ENCODE results near the gene DAAM2.

DAAM2 gene

DNA sequence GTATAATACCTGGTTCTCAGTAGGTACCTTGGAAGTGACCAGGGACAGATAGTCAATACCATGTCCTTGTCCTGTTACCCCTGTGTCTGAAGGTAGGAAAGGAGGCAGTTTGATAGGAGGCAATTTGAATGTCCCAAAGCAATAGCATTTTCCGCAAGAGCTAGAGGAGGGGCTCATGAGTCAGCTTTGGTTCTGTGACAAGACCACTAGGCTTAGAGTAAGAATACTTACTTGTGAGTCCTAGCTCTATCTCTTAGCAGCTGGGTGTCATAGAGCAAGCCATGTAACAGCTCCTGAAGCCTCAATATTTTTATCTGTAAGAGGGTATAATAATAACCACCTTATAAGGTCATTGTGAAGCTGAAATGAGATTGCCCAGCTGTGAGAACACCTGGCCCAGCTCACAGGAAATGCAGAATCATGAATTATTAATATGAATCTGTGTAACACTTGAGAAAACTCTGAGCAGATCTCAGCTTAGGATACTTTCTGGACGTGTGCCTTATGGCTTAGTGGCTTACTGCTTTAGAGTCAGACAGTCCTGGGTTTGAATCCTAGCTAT is 58.6 kb downstream of the DAAM2 start:
- no peak for DNase-seq

DNA sequence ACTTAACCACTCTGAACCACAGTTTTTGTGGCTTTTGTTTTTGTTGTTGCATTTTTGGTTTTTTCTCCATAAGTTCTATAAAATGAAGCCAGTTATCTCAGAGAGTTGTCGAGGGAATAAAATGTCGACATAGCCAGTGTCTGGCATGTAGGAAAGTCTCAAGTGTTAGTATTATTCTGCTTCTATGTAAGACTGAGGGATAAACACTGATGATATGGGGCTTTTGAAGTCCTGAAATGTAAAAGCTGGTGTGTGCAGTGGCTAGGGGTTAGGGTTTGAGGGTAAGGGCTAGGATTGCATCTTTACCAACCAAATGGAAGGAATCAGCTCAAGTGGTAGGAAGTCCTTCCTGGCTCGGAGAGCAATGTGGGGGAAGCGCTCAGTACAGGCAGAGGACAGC is 59.2 kb downstream of the DAAM2 start:
- DNase-seq, result no peak

DNA sequence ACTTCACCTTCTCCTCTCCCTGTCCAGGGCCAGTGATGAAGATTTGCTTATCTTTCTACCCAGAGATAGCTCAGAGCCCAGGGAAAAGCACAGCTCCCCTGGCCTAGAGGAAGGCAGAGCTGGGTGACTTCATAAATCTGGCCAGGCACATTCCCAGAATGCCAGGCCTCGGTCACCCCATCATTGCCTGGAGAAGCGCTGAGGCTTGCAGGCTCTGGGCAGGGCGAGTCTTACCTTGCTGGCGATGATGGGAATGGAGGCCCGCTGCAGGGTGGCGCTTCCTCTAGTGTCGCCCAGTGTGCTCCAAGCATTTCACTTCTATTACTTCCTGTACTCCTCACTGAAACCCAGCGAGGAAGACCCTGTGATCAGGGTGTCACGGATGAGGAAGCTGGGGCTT is 60.1 kb downstream of the DAAM2 start:
- DNase-seq, result no peak

DNA sequence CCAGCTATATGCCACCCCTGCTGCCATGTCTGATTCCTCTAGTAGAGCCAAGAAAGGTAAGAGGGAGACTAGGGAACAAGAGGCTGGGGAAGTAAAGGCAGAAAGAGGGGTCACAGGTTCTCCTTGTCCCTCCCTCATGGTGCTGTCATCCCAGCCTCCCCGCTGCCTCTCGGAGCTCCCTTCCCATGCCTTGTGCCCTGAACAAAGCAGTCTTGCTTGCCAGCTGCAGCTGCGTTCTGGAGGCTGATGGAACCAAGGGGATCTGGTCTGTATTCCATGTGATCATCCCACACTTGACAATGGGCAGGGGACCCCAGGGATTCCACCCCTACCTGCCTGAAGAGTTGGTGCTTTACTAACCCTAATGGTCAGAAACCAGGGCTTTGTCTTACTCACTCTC is 61.4 kb downstream of the DAAM2 start:
- DNase-seq, result no peak

DNA sequence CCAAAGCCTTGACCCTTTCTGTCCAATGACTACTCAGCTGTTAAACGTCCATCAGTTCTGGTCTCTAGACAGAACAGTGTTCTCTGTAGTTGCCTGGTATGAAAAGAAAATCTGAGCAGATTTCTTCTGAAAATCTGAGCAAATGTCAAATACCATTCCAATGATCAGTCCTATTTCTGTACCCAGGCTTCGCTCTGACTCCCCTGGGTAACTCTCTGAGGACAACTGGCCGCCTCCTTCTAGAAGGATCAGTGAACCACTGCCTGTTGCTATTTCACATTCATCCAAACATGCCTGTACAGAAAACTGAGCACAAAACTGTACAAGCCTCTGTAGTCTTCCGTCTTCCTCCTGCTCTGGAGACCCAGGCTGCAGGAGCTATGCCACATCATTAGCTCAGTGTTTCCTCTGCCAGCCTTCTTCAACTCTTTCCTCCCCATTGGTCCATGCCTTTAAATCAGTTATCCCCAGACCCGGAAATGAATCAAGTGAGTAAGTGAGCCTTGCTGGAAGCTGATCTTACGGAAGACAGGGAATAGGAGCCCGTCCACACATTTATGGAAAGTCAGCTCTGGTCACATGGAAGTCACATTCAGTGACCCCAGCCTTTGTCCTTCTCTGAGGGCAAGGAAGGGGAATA is 63.3 kb downstream of the DAAM2 start:
- DNase-seq, result no peak

DNA sequence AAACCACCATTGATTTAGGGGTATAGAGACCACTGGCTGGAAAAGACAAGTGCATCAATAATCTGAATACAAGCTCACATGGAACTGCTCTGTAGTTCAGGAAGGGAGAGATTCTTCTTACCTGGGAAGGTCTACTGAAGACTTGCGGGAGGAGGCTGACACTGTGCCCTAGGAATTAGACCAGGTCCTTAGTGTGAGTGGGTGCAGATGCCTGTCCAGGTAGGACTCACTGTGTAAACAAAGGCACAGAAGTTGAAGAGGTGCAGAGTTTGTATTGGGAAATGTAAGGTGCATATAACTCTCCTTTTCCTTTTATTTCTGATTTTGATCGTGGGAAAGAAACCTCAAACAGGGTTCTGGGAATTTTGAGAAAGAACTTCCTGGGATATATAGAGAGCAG is 66.8 kb downstream of the DAAM2 start:
- DNase-seq, result no peak

DNA sequence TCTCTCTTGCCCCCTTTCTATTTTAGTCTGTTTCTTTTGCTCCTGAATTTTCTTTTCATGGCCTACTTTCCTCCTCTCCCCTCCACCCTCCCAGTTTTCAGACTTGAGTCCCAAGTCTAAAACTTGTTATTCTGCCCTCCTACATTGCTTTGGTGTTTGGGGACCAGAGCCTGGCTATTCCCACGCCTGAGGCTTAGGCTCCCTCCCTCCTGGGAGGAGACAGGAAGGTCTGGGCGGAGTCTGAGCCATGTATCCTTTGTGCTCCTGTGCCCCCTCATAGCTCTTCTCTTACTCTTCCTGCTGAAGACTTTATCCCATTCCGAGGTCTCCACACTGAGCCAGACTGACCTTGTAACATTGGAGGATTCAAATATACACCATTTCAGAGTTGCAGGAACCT is 69.5 kb downstream of the DAAM2 start:
- DNase-seq, result no peak

DNA sequence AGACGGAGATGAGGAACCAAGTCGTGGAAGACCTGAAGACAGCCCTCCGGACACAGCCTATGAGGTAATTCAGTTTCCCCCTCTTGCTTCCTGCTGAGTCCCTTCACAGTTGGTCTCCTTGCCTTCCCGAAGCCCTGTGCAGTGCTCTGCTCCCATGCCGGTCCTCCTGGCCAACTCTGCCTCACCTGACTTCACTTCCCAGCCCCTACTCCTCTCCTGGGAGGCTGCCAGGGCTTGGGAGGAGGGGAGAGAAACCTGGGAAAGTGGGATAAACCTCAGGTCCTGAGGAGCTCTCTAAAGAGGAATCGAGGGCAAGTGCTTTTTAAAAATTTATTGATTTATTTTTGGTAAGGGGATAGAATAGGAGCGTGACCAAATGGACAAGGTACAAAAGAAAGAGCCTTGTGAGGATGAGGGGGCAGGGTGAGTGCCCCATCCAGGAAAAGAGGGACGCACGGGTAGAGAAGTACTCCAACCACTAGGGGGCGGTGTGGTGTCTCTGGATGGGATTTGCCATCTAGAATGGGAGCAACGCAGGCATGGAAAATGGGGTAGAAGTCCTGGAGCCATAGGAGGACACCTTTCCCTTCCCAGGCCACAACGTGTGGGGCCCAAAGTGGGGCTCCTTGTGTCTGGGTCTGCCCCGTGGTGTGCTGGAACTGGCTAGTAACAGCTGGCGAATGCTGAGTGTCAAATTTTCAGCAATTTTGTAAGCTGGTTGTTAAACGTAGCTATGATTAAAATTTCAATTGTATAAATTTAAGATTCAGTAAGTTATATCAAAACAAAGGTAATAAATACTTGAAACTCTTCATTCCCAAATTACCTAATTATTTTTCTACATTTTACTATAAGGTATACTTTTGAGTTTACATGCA is 73.1 kb downstream of the DAAM2 start:
- no peak for DNase-seq

DNA sequence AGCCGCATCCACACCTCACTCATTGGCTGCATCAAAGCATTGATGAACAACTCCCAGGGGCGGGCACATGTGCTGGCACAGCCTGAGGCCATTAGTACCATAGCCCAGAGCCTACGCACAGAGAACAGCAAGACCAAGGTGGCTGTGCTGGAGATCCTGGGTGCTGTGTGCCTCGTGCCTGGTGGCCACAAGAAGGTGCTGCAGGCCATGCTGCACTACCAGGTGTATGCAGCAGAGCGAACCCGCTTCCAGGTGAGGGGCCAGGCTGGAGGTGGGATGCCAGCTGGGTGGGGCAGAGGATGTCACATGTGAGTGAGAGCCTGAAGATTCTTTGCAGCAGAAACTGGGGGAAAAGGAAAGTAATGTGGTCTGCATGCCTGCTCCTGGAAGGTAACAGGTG is 75.4 kb downstream of the DAAM2 start:
- DNase-seq, result no peak

DNA sequence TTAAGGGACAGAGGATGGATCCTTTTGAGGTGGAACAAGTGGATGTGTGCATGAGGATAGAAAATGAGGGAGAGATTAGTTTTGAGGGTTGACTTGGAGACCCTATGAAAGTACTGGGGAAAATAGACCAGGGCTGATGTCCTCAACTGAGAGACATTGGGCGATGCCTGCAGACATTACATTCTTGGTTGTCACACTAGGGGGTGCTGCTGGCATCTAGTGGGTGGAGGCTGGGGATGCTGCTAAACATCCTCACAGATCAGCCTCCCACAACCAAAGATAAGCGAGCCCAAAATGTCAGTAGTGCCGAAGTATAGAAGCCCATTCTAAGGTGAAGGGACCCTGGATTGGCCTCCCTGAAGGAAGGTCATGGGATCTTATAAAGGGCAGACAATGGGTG is 78.8 kb downstream of the DAAM2 start:
- DNase-seq, result no peak

DNA sequence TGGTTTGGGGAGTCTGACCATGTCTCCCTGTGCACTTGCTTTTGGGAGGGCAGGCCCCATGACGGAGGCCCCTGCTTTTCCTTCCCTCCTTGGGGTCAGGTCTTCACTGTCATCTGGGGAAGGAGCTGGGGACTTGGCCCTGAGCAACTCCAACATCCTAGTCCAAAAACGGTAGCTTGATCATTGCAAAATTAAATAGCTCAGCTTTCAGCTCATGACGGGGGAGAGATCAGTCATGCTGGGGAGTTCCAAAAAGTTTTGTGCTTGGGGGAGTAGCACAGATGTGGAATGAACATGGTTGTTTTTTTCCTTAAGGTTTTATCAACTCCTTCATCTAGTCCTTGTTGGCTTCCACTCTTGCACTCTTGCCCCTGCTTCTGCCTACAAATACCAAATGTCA is 81.3 kb downstream of the DAAM2 start:
- no peak for DNase-seq

DNA sequence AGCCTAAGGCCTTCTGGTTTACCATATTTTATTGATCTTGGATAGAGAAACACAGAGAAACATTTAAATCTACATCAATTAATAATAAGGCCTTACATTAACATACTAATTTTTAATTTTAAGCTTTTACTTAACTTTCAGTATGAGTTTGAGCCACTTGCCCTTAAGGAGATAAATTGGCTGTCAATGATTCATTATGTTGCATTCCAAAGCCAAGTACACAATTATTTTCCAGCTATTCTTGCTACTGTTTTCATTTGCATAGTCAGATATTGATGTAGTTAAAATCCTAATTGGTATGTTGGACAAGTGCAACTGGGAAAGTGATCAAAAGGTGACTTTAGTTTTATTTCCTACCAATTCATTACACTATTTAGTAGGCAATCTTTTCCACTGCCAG is 83.9 kb downstream of the DAAM2 start:
- DNase-seq, result no peak

DNA sequence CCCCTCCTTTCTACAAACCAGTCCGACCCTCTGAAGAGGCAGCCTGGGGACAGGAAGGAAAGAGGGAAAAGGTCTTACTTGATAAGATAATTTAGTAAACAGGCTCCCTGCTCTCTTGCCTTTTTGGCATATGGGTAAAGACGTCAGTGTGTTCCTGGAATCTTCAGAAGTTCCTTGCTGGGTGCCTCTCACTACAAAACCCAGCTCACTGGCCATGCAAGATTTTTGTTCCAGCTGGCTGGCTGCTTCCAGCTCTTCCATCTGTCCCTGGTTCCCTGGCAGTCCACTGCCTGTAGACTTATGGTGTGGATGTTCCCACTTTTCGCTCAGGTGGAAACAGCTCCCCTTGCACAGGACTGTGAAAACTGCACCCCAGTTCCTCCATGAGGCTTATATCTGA is 84.7 kb downstream of the DAAM2 start:
- no peak for DNase-seq

DNA sequence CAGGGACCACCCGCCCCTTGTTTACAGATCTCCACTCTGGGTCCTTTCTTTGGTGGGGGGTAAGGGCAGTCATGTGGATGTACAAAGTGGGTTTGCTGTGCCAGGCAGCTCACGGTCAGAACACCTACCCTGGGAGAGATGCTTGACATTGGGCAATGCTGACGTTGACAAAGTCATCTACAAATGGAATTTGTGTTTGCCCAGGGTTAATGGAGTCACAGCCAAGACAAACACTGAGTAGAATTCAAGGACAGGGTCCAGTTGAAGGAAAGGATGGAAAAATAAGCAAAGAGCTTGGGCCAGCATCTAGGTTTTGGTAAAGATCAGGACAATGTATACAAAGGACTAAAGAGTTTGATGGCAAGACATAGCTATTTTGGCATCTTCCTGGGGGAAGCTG is 87.4 kb downstream of the DAAM2 start:
- DNase-seq, result no peak

DNA sequence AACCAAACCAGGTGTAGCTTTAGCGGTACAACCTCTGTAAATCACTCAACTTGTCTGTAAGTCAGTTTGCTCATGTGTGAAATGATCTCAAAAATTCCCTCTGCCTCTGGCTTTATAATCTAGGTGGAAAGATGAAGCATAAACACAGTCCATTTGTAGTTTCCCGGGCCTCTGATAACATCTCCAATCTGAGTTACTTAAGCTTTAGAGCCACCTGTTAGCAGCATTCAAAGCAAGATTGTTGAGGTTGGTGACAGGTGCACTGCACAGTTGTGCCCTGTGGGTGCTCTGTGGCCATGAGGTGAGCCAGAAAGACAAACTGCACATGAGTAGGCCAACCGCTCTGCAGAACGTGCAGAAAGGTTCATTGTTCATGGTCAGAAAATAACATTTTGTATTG is 88.4 kb downstream of the DAAM2 start:
- DNase-seq, result no peak

DNA sequence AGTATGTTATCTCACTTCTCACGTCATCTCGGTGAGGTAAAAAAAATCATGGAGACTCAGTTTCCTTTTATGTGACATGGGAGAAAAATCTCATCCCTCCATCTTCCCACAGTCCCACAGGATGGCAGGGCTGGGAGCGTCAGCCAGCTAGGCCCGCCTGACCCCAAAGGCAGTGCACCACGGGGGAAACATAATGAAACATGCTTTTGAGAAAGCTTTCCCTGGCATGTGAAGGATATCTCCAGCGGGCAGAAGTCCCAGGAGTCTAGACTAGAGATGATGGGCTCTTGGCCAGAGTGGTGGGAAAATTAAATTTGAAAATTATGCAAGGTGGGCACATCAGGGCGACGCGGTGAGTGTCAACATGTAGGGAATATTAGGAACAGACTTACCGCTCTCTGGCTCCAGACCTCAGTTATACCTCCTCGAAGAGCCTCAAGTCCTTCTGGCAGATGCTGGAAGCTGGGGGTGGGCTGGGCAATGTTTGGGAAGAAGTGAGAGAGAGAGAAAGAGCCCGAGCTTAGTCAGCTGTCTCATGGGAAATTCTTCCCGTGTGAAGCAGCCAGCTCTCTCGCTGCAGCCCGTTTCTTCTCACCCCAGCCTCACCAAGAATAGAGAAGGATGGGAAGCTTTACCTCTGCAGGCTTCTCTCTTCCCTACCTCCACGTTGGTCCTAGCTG is 89.8 kb downstream of the DAAM2 start:
- DNase-seq, result no peak

DNA sequence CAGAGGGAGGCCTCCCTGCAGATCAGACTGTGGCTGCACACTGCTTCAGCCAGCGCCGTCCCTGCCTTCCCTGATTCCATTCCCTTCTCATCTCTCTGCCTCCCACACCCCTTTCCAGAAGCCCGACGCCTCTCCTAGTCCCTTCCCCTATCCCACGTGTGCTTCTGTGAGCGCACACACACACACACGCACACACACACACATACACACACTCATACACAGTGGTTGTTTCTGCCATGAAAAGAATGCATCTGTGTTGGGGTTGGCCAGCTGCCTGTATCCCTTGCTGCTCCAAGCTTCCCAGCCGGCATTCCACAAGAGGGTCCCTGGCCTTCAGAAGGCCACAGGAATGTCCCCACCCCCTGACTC is 90.3 kb downstream of the DAAM2 start:
- DNase-seq, result no peak

DNA sequence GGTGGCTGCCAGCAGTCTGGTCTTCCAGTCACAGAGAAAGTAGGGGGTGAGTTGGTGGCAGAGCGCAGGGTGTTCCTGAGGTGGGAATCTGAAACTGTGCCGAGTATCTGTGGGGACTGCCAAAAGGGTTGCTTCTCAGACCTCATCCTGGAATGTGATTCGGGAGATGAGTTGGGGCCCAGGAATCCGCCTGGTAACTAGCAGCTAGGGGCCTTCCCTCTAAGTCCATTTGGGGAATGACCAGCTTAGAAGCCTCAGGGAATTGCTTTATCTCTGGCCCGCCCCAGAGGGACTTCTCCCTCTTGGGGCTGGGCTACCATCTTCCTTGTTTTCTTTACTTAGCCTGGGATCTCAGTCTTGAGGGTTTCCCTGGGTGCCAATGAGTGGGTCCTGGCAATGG is 92.5 kb downstream of the DAAM2 start:
- DNase-seq, result no peak

DNA sequence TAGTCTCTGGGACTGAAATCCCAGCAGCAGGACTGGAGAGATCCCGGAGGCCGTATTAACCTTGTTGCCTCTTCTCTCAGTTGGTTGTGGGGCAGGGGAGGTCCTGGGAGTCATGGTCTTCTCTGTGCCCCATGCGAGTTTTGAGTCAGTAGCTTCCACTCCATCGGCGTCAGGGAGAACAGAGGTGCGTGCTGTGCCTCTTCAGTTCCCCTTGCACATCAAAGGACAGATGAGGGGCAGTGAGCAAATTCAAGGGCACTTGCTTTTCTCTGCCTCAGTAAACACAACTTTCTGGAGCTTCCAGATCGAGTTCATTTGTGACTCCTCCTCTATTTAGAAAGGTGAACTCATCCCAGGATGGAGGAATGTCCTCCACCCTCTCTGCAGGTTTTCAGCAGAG is 93.5 kb downstream of the DAAM2 start:
- DNase-seq, result no peak

DNA sequence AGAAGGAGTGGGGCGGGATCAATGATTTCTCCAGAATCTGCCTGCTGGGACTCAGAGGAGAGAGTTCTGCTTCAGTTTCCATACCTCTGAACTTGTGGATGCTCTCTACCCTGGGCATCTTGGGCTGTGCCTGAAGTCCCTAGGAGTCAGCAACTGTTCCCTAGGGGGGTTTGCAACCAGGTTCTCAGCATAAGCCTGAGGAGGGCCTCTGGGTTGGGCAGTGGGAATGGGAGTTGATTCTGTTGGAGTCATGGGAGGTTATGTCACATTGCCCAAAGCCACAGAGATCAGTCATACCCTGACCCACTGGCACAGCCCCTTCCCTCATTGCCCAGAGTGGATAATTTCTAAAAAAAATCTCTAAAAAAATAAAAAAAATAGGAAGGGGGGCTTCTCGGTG is 94.7 kb downstream of the DAAM2 start:
- DNase-seq, result no peak

DNA sequence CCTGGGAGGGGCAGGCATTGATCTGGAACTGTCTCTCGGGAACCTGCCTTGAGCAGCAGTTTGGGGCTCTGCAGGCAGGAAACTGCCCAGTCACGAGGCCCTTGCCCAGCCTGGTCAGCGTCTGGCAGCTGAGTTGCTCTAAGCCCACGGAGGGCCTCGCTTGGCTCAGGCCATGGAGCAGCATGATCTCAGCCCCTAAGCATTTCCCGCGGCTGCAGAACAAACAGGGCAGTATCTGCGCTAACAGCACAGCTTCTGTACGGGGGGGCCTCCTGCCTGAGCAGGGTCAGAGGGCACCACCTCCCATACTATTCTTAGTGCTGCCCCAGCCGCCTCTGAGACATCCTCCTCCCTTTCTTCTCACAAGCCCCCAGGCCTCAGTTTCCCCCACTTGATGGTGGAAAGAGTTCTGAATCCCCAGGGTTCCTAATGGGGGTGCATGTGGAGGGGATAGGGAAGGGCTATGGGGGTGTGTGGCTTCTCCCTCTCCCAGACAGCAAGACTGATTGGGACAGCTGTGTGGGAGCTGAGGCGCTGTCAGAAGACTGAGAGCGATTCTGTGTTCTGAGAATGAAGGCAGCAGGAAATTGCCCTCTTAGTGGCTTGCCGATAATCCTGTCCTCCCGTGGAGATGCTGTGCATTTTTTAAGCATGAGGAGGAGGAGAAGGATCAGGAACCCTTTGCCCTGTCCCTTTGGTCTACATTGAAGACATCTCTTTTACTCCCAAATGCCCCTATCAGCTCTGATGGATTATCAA is 95.7 kb downstream of the DAAM2 start:
- no peak for DNase-seq

DNA sequence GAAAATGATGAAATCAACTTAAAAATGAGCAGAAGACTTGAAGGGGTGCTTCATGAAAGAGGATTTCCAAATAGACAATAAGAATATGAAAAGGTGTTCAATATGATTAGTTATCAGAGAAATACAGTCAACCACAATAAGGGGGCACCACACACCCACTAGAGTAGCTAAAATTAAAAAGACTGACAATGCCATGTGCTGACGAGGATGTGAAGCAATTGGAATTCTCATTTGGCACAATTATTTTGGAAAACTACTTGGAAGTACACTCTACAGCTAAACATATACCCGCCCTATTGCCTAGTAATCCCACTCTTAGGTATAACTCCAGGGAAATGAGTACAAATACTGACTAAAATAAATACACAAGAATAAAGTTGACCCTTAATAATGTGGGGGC is 97.1 kb downstream of the DAAM2 start:
- DNase-seq, result no peak

DNA sequence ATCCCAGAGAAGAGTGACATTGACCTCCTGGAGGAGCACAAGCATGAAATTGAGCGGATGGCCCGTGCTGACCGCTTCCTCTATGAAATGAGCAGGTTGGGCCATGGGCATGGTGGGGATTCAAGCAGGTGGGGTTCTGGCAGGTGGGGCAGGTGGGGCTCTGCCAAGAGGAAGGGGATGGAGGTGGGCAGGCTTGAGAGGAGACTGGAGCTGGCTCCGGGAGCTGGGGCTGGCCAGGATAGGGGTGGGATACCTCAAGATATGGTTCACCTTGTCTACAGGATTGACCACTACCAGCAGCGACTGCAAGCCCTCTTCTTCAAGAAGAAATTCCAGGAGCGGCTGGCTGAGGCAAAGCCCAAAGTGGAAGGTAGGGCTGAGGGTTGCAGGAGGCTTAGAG is 99.2 kb downstream of the DAAM2 start:
- DNase-seq, result no peak

Measured in NCI-H1436 treated with DMSO at 0.1 percent for 48 hours (cell line).